Brain microvascular endothelial cell (primary cell): ENCODE measurements around the gene CLBA1.

ENCODE experiments used
- DNase-seq: peaks from one replicate; pipeline ENCODE4 v3.0.0-alpha.2; 2020
- H3K27ac ChIP-seq: fragments of 250-450 bp; sonication (Bioruptor Pico); 2 replicates; pipeline ENCODE4 v1.5.1; 2020; ENCODE audit warnings: mild to moderate bottlenecking, moderate library complexity
- H3K27me3 ChIP-seq: fragments of 250-450 bp; sonication (Bioruptor Pico); replicated peaks from 2 replicates; pipeline ENCODE4 v1.5.1; 2020; ENCODE audit warnings: mild to moderate bottlenecking
- H3K36me3 ChIP-seq: fragments of 250-450 bp; sonication (Bioruptor Pico); replicated peaks from 2 replicates; pipeline ENCODE4 v1.5.1; 2020; ENCODE audit warnings: mild to moderate bottlenecking
- H3K4me3 ChIP-seq: 2 replicates; pipeline ENCODE4 v1.5.1; 2011; ENCODE audit warnings: low read depth, mild to moderate bottlenecking, control low read depth, low read length, moderate library complexity
- CTCF ChIP-seq: IDR thresholded peaks from 2 replicates; pipeline ENCODE4 v1.5.1; 2011; ENCODE audit warnings: low read depth, mild to moderate bottlenecking, moderate library complexity, low read length, control low read depth, inconsistent platforms; ENCODE audit errors: missing control alignments
- in situ Hi-C: cut with HindIII; loops from 2 replicates; pipeline ENCODE4 v1.10.0; 2017; ENCODE audit warnings: low sequenced_read_pairs, low pct_ligation_motif_present

CLBA1 gene

GRCh38 chr14:105019861-105020814 lies 34.5 kb downstream of the CLBA1 start:
- H3K27me3 ChIP-seq, result no peaks in the 10 kb centered on the region
- no peaks in the 10 kb centered on the region for H3K36me3 ChIP-seq
- TF ChIP-seq CTCF, result peak; percentile 8
- peak; percentile 13 for DNase-seq
- peak overlapping the region; percentile 77 for H3K27ac ChIP-seq
- peak overlapping the region; percentile 81 for H3K4me3 ChIP-seq
- in situ Hi-C loops, result no loop called here

- peak within 1 kb of the TSS; percentile 85 for H3K27ac ChIP-seq
- in situ Hi-C loops, result no loop called here
- H3K36me3 ChIP-seq, result no peaks in the 10 kb centered on the region
- TF ChIP-seq CTCF, result no peak
- peak within 1 kb of the TSS; percentile 81 for H3K4me3 ChIP-seq
- H3K27me3 ChIP-seq, result no peaks in the 10 kb centered on the region
- DNase-seq, result peak; percentile 93
Observed at GRCh38 chr14:105020815-105021655, 35.4 kb downstream of the CLBA1 start, which contains the start of gene CDCA4. Gene CDCA4 (minus strand): TSS chr14:105021083. CDS start chr14:105011929, 9,154 bp downstream.

GRCh38 chr14:105021656-105022275 lies 36.2 kb downstream of the CLBA1 start:
- in situ Hi-C loops, result no loop called here
- peak overlapping the region; percentile 71 for H3K4me3 ChIP-seq
- DNase-seq, result no peak
- TF ChIP-seq CTCF, result peak; percentile 23
- H3K27me3 ChIP-seq, result no peaks in the 10 kb centered on the region
- H3K27ac ChIP-seq, result peak overlapping the region; percentile 85
- no peaks in the 10 kb centered on the region for H3K36me3 ChIP-seq

- TF ChIP-seq CTCF, result no peak
- Histone ChIP-seq H3K27ac (peak overlapping the region; percentile 98), H3K4me3 (peak overlapping the region; percentile 71), H3K27me3 (no peaks in the 10 kb centered on the region), H3K36me3 (no peaks in the 10 kb centered on the region)
- in situ Hi-C loops, result no loop called here
- DNase-seq, result no peak
Observed at GRCh38 chr14:105022276-105022670, 36.7 kb downstream of the CLBA1 start.

- H3K36me3 ChIP-seq, result no peaks in the 10 kb centered on the region
- no peak overlapping the region for H3K4me3 ChIP-seq
- in situ Hi-C loops, result no loop called here
- peak; percentile 57 for DNase-seq
- H3K27ac ChIP-seq, result peak overlapping the region; percentile 98
- no peaks in the 10 kb centered on the region for H3K27me3 ChIP-seq
- no peak for TF ChIP-seq CTCF
Observed at GRCh38 chr14:105023144-105023543, 37.6 kb downstream of the CLBA1 start.
